K562 (cell line): ENCODE results near the gene ABHD8. TPM values are rescaled to one million over a fixed set of nuclear protein-coding genes. Genes with fewer than 3 reads are reported as not detected.

ENCODE experiments used
- FOXP1 ChIP-seq: sonication (generic); formaldehyde crosslinking; IDR thresholded peaks from 2 replicates; pipeline ENCODE4 v1.8.0; 2022; ENCODE audit warnings: mild to moderate bottlenecking, missing genetic modification reagents
- L3MBTL2 ChIP-seq: fragments of 450-650 bp; IDR thresholded peaks from 2 replicates; pipeline ENCODE4 v1.6.1; 2016; ENCODE audit warnings: mild to moderate bottlenecking, moderate library complexity
- MCM7 ChIP-seq, 2 experiments: fragments of 450-650 bp; IDR thresholded peaks; 2 replicates each; pipeline ENCODE4 v1.6.1; 2016 to 2018
- POLR2AphosphoS5 ChIP-seq: IDR thresholded peaks from 2 replicates; pipeline ENCODE4 v1.6.1; 2011; ENCODE audit warnings: mild to moderate bottlenecking, low read depth, low read length, moderate library complexity; ENCODE audit not compliant: control insufficient read depth, insufficient read depth
- ZNF24 ChIP-seq: fragments of 450-650 bp; IDR thresholded peaks from 2 replicates; pipeline ENCODE4 v1.6.1; 2016
- ZNF583 ChIP-seq: fragments of 250-450 bp; sonication (Bioruptor Pico); IDR thresholded peaks from 2 replicates; pipeline ENCODE4 v1.4.0; 2020
- ZNF644 ChIP-seq: fragments of 200-800 bp; sonication (Bioruptor generic); IDR thresholded peaks from 2 replicates; pipeline ENCODE4 v1.6.1; 2016; ENCODE audit warnings: low read depth, missing genetic modification characterization, missing compliant biosample characterization
- ZNF696 ChIP-seq: fragments of 250-450 bp; sonication (Bioruptor Pico); conservative IDR thresholded peaks from 2 replicates; pipeline ENCODE4 v1.4.0; 2020; ENCODE audit warnings: mild to moderate bottlenecking, moderate library complexity
- ZNF707 ChIP-seq: fragments of 250-450 bp; sonication (Bioruptor Pico); conservative IDR thresholded peaks from 2 replicates; pipeline ENCODE4 v1.8.0; 2022; ENCODE audit warnings: inconsistent platforms, mild to moderate bottlenecking, moderate library complexity
- polyA plus RNA-seq, 8 experiments: library from polyadenylated mRNA; depleted of rRNA in 4 of 8; stranded (reverse) in 5 of 8; unstranded in 3 of 8; fragments of >200 nt; fragmentation: Nextera tagmentation in 2 of 8; fragmentation: Illumina TruSeq in 1 of 8; extraction: Ambion mirVana in 2 of 8; extraction: Trizol in 1 of 8; gene quantifications; 2 replicates each; pipeline versions ENCODE4 v1.2.1 to v1.2.3, GENCODE V29; 2011 to 2014; ENCODE audit warnings: inconsistent platforms in 1 of 8, missing spikeins in 1 of 8
- total RNA-seq, 7 experiments: library from RNA; depleted of rRNA in 6 of 7; stranded (reverse); fragments of >200 nt in 6 of 7; fragmentation: Illumina TruSeq in 2 of 7; extraction: Trizol in 2 of 7; gene quantifications; 2 replicates each; pipeline versions ENCODE4 v1.2.1 to v1.2.3, GENCODE V29; 2011 to 2021; ENCODE audit warnings: low replicate concordance in 1 of 7
- TF ChIP-seq, protein P1 (sequence below): sonication (generic); IDR thresholded peaks from 2 replicates; pipeline ENCODE4 v1.6.1; 2016
- TF ChIP-seq, protein P2 (sequence below): IDR thresholded peaks from 3 replicates; pipeline ENCODE4 v1.6.1; 2011; ENCODE audit warnings: borderline replicate concordance, mild to moderate bottlenecking; ENCODE audit not compliant: insufficient read length, insufficient read depth
- TF ChIP-seq, protein P3 (sequence below): sonication (generic); formaldehyde crosslinking; IDR thresholded peaks from 2 replicates; pipeline ENCODE4 v1.8.0; 2022; ENCODE audit warnings: missing genetic modification reagents, mild to moderate bottlenecking, moderate library complexity, borderline replicate concordance
- TF ChIP-seq, protein P4 (sequence below): fragments of 450-650 bp; IDR thresholded peaks from 2 replicates; pipeline ENCODE4 v1.7.0; 2016; ENCODE audit warnings: borderline replicate concordance
- TF ChIP-seq, protein P5 (sequence below), 2 experiments: fragments of 200-800 bp in 1 of 2; sonication (Bioruptor generic) in 1 of 2; sonication (generic) in 1 of 2; formaldehyde crosslinking in 1 of 2; IDR thresholded peaks in 1 of 2; conservative IDR thresholded peaks in 1 of 2; 2 replicates each; pipeline versions ENCODE4 v1.5.0 to v1.6.1; 2016 to 2020; ENCODE audit warnings: missing compliant biosample characterization in 1 of 2, missing genetic modification characterization in 1 of 2, missing genetic modification reagents in 1 of 2
- TF ChIP-seq, protein P6 (sequence below): fragments of 450-650 bp; IDR thresholded peaks from 2 replicates; pipeline ENCODE4 v1.6.1; 2016; ENCODE audit warnings: antibody characterized with exemption
- TF ChIP-seq, protein P7 (sequence below): sonication (generic); formaldehyde crosslinking; IDR thresholded peaks from 2 replicates; pipeline ENCODE4 v1.9.0; 2022; ENCODE audit warnings: mild to moderate bottlenecking, missing genetic modification reagents
- TF ChIP-seq, protein P8 (sequence below): fragments of 200-800 bp; sonication (Bioruptor generic); IDR thresholded peaks from 2 replicates; pipeline ENCODE4 v1.6.1; 2017; ENCODE audit warnings: missing genetic modification characterization, missing compliant biosample characterization

The ABHD8 gene
- total and polyA plus RNA-seq, 9 of the 15 experiments (the other 6 are each of a cell fraction or from before 2014, with no cell fraction given) = 0.04 to 6.6 (median 2.0) TPM; not detected in 1

DNA sequence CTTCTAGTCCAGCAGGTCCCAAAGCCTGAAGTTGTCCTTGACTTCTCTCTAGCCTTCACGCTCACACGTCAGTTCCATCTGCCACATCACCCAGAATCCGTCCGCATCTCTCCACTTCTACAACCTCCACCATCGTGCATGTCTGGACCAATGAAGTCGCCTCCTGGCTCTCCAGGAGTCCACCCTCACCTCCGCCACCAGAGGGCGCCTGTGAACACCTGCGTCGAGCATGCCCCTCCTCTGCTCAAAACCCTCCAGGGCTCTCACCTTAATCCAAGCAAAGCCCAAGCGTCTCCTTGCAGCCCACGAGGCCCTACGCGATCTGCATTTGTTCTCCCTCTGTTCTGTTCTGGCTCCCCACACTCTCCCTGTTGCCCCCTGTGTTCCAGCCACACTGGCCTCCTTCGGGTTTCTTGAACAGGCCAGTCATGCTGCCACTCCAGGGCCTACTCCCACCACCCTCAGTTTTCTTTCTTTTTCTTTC, 42.3 kb downstream of the ABHD8 start (continued):
- TF ChIP-seq, protein P1, sequence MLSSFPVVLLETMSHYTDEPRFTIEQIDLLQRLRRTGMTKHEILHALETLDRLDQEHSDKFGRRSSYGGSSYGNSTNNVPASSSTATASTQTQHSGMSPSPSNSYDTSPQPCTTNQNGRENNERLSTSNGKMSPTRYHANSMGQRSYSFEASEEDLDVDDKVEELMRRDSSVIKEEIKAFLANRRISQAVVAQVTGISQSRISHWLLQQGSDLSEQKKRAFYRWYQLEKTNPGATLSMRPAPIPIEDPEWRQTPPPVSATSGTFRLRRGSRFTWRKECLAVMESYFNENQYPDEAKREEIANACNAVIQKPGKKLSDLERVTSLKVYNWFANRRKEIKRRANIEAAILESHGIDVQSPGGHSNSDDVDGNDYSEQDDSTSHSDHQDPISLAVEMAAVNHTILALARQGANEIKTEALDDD = no peak
- TF ChIP-seq POLR2AphosphoS5 = no peak
- no peak for TF ChIP-seq ZNF24
- TF ChIP-seq ZNF707 (CRISPR knock-in tag) = no peak
- TF ChIP-seq, protein P2, sequence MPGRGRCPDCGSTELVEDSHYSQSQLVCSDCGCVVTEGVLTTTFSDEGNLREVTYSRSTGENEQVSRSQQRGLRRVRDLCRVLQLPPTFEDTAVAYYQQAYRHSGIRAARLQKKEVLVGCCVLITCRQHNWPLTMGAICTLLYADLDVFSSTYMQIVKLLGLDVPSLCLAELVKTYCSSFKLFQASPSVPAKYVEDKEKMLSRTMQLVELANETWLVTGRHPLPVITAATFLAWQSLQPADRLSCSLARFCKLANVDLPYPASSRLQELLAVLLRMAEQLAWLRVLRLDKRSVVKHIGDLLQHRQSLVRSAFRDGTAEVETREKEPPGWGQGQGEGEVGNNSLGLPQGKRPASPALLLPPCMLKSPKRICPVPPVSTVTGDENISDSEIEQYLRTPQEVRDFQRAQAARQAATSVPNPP = no peak
- TF ChIP-seq, protein P3, sequence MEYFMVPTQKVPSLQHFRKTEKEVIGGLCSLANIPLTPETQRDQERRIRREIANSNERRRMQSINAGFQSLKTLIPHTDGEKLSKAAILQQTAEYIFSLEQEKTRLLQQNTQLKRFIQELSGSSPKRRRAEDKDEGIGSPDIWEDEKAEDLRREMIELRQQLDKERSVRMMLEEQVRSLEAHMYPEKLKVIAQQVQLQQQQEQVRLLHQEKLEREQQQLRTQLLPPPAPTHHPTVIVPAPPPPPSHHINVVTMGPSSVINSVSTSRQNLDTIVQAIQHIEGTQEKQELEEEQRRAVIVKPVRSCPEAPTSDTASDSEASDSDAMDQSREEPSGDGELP (CRISPR knock-in tag) = peak; percentile 84; the same call in 1 of the 2 replicates
- TF ChIP-seq, protein P4, sequence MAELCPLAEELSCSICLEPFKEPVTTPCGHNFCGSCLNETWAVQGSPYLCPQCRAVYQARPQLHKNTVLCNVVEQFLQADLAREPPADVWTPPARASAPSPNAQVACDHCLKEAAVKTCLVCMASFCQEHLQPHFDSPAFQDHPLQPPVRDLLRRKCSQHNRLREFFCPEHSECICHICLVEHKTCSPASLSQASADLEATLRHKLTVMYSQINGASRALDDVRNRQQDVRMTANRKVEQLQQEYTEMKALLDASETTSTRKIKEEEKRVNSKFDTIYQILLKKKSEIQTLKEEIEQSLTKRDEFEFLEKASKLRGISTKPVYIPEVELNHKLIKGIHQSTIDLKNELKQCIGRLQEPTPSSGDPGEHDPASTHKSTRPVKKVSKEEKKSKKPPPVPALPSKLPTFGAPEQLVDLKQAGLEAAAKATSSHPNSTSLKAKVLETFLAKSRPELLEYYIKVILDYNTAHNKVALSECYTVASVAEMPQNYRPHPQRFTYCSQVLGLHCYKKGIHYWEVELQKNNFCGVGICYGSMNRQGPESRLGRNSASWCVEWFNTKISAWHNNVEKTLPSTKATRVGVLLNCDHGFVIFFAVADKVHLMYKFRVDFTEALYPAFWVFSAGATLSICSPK = no peak
- no peak for TF ChIP-seq ZNF583 (CRISPR knock-in tag)
- TF ChIP-seq, protein P5, sequence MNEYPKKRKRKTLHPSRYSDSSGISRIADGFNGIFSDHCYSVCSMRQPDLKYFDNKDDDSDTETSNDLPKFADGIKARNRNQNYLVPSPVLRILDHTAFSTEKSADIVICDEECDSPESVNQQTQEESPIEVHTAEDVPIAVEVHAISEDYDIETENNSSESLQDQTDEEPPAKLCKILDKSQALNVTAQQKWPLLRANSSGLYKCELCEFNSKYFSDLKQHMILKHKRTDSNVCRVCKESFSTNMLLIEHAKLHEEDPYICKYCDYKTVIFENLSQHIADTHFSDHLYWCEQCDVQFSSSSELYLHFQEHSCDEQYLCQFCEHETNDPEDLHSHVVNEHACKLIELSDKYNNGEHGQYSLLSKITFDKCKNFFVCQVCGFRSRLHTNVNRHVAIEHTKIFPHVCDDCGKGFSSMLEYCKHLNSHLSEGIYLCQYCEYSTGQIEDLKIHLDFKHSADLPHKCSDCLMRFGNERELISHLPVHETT (CRISPR knock-in tag; conservative IDR thresholded peaks at IDR 0.05 in 1 of 2, IDR thresholded peaks at IDR 0.05 in 1 of 2) = no peak
- TF ChIP-seq, protein P6, sequence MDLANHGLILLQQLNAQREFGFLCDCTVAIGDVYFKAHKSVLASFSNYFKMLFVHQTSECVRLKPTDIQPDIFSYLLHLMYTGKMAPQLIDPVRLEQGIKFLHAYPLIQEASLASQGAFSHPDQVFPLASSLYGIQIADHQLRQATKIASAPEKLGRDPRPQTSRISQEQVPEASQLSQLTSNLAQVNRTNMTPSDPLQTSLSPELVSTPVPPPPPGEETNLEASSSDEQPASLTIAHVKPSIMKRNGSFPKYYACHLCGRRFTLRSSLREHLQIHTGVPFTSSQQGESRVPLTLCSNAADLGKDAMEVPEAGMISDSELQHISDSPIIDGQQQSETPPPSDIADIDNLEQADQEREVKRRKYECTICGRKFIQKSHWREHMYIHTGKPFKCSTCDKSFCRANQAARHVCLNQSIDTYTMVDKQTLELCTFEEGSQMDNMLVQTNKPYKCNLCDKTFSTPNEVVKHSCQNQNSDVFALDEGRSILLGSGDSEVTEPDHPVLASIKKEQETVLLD = peak; percentile 54; the same call in 1 of the 2 replicates
- no peak for TF ChIP-seq FOXP1
- TF ChIP-seq ZNF696 = no peak
- TF ChIP-seq, protein P7, sequence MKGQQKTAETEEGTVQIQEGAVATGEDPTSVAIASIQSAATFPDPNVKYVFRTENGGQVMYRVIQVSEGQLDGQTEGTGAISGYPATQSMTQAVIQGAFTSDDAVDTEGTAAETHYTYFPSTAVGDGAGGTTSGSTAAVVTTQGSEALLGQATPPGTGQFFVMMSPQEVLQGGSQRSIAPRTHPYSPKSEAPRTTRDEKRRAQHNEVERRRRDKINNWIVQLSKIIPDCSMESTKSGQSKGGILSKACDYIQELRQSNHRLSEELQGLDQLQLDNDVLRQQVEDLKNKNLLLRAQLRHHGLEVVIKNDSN = no peak
- TF ChIP-seq, protein P8, sequence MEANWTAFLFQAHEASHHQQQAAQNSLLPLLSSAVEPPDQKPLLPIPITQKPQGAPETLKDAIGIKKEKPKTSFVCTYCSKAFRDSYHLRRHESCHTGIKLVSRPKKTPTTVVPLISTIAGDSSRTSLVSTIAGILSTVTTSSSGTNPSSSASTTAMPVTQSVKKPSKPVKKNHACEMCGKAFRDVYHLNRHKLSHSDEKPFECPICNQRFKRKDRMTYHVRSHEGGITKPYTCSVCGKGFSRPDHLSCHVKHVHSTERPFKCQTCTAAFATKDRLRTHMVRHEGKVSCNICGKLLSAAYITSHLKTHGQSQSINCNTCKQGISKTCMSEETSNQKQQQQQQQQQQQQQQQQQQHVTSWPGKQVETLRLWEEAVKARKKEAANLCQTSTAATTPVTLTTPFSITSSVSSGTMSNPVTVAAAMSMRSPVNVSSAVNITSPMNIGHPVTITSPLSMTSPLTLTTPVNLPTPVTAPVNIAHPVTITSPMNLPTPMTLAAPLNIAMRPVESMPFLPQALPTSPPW (CRISPR knock-in tag) = peak; percentile 83
- TF ChIP-seq MCM7 (IDR thresholded peaks at IDR 0.05) = no peak
- TF ChIP-seq L3MBTL2 = peak; percentile 89
- TF ChIP-seq ZNF644 (tag) = no peak
